Stimulated activated CD8-positive, alpha-beta memory T cell treated with anti-CD3 and anti-CD28 coated beads, Interleukin-7, amount 100 ng/mL, for 48 hours (primary cell): Measurements from ENCODE around the gene ENDOU.

Source experiments
- DNase-seq, 2 donors: peaks; one replicate each; pipeline ENCODE4 v3.0.0-alpha.2; 2020; ENCODE audit warnings: low read depth in 1 of 2; ENCODE audit errors: extremely low read depth in 1 of 2

The ENDOU gene

DNA sequence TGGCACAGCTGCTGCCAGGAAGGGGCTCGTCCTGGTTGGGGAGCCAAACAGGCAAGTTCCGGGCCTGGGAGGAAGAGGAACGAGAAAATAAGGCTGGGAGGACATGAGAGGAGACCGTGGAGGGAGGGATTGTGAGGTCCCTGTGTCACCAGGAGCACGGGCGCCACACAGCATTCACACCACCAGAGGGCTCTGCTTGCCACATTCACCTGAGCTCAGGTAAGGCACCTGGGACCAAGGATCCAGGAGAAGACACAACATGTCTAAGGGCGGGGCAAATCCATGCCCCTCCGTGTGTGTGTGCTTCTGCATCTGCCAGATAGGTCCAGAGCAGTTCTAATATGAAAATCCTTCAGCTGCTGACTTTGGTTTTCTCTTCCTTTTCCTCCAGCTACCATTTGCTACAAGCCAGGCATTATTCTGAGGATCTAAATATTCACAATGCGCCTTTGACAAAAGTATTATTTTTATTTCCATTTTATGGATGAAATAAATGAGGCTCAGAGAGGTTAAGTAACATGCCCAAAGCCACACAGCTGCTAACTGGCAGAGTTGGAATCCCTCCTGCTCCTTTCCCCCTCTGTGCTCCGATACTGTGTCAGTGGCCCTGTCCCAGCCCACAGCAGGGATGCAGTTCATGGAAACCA lies 18.8 kb upstream of the ENDOU start:
- peak in 1 of 2 donors; percentile 11 for DNase-seq

DNA sequence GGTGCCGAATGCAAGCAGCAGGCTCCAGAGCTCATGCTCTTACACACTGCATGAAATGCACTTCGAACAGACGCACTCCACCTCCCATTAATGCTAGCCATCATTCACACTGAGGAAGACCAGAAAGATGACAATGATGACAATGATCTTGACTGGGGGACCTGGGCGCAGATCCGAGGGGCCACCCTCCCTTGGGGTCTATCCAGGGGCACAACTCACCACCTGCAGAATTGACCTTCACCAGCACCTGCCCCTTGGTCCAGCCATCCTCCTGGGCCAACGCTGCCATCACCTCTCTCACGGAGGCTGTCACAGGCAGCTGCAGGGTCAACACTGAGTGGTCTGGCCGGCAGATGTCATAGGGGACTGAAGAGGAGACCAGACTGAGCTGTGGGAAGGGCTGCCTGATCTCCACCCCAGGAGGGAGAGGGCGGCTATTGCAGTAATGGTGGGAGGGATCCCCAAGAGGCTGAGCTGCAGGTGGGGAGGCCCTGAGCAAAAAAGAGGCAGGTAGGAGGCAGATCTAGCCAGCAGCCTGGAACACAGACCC lies 18.1 kb upstream of the ENDOU start:
- DNase-seq, result no peak

DNA sequence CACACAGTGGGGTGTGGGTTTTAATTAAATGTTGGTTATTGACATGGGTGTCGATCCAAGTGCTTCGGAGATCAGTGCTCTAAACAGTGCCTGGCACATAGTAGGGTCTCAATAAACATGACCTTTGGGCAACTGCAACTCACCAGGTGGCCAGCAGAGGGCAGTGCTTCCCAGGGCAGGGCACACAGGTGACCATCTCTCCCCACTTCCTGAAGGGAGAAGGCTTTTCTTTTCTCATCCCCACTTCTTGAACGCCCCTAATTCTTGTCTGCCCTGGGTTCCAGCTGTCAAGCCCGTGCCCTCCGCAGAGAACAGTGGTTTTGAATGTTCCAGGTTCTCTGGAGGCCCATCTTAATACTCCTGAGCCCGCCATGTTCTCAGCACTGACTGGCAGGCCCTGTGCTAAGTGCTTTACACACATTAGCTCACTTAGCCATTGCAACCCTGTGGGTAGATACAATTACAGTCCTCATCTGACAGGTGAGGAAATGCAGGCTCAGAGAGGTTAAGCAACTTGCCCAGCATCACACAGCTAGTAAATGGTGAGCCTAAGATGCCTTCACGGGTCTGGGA lies 17.0 kb upstream of the ENDOU start:
- DNase-seq, result peak in 1 of 2 donors; percentile 58

GRCh38 chr12:47741340-47741703 lies 16.0 kb upstream of the ENDOU start:
- peak in 1 of 2 donors; percentile 44 for DNase-seq

DNA sequence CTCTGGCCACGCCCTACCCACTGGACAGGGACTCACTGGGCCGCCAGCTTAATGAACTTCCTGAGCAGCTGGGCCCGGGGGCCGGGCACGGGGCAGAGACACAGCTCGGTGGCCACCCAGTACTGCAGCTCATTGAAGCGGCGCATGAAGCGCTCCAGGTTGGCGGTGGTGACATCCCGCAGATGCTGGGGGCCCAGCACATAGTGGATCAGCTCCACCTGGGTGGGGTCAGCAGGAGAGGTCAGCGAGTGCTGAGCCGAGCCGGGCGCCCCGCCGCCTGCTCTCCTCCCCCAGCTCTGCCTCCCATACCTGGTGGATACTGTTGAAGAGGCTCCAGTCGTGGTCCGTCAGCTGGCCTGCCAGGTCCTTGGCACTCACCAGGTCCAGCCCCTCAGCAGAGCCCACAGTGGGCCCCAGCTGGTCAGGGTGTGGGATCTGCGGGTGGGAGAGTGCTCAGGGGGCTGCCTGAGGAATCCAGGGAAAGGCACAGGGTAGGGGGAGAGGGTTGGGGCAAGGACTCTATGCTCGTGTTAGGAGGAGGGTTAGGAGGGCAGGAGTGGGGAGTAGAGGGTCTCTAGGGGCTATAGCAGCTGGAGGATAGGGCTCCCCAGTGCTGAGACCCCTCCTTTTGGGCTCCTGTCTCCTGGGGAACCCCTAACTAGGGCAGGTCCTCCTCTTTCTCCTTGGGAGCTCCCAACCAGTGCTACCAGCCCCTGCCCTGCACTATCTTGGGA lies 15.5 kb upstream of the ENDOU start:
- no peak for DNase-seq

DNA sequence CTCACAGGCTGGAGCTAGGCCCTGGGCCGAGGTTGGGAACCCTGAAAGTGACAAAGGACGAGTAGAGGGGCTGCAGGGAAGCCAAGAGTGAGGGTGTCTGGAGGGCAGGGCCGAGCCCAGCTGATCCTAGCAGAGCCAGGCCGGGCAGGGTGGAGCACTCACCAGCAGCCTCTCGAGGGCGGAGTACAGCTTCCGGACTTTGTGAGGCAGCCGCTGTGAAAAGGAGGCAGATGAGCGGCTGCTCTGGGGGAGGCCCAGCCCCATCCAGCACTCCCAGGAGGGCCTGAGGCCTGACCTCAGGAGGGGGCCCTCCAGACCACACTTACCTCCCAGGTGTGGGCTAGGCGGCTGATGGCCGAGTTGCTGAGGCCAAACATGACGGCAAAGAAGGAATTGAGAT lies 14.7 kb upstream of the ENDOU start:
- DNase-seq, result no peak

DNA sequence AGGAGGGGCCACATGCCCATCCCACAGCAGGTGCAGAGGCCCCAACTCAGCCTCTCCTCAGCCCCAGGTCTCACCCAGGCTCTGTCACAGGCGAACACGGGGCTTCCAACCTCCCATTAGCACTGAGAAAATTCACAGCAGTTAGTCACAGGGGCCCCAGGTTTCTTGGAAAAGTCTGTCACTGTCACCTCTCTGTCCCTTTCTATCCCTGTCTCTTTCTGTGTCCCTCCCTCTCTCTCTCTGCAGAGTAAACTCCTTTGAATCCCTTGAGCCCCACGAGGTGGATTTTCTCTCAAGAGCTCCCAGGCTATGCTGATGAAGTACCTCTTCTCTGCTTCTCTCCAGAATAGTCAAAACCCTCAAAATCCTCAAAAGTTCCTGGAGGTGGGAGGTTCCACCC lies 14.0 kb upstream of the ENDOU start:
- DNase-seq, result no peak

DNA sequence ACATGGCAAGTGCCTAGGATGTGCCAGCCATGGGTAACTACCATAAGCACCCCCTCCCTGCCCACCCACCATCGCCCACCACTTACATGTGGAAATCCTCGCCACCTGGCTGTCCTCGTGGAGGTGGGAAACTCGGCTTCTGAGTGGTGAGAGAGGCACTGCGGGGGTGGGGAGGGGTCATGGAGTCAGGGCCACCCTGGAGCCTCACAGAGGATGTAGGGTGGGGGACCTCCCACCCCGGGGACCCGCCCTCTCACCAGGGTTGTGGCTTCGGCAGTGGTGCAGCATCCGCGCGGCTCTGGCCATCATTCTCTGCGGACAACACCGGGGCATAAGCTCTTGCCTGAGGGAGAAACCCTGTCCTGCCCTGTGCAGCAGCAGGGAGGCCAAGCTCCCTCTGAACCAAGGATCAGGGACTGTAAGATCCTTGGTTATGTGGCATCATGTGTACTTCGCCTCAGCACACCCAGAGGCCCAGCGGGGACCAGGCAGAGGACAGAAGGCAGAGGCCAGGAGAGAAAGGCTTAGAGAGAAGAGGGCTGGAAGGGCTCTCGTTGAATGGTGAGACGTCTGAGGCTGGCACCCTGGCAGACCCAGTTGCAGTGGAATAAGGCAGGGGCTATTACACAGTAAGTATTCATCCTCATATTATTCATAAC lies 12.8 kb upstream of the ENDOU start:
- DNase-seq, result no peak

DNA sequence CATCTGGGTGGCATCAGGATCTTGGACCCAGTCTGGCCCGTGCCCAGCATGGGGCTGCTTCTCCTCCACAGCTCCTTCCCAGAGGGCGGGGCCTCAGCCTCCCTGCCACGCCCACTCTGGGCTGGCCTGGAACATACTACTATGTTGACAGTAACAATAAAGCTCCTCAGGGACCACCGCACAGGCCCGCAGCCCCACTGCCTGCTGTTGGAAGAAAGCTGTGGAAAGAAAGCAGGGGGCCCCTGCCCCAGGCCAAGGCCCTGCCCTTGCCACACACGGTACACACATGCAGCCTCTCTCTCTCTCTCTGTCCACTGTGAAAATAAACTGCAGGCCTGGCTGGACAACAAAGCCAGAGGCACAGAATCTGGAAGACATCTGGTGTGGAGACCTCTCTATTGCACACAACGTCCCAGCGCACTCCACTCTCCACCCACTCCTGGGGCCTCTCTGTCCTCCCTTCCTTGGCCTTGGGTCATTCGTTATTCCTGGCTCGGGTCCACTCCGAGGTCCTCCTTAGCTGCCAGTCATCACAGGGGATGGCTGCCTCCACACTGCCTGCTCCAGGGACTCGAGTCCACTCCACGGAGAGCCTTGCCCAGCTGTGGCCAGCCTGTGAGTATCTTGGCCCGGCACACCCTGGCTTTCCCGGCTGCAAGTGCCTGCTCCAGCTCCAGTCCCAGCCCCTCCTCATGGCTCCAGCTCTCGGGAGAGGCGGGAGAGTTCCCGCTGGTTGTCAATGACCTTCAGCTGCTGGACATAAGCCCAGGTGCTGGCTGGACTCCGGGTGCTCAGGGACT lies 11.8 kb upstream of the ENDOU start:
- DNase-seq, result no peak

GRCh38 chr12:47736216-47736615 lies 10.9 kb upstream of the ENDOU start:
- DNase-seq, result no peak

DNA sequence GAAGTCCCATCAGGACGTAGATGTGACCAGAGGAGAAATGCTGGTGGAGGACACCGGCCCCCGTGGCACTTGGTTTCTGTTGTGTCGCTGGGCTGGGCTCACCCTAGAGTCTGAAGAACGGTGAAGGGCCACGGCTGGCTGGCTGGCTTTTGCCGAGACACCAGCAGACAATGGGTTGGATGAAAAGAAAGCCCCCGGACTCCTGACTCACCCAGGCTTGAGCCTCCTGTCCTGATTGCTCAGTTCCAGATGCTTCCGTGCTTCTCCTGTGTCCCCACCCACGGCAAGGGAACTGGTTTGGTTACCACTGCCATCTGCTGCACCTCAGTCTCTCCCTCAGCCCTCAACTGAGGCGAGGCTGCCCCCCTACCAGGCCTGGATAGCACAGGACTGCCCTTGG lies 10.4 kb upstream of the ENDOU start:
- no peak for DNase-seq

- DNase-seq, result no peak
These were observed 9.6 kb upstream of the ENDOU start for GRCh38 chr12:47734725-47735480.

DNA sequence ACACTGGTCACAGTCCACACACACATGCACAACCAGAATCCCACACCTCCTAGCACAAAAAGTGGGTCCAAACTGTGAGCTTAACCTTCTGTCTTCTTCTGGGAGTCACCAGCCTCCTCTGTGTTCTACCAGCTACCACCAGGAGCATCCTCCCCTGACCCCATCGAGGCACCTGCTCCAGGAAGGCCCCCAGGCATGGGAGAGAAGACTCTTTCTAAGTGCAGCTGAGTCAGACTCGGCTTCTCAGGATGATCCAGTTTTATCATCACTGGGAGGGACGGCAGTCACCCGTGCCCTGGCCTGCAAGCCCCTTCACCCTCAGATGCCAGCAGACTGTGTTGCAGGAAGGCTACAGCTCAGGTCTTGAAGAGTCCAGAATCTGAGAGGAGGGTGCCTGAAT lies 7.9 kb upstream of the ENDOU start:
- DNase-seq, result no peak

GRCh38 chr12:47732504-47732903 lies 7.2 kb upstream of the ENDOU start:
- DNase-seq, result no peak

DNA sequence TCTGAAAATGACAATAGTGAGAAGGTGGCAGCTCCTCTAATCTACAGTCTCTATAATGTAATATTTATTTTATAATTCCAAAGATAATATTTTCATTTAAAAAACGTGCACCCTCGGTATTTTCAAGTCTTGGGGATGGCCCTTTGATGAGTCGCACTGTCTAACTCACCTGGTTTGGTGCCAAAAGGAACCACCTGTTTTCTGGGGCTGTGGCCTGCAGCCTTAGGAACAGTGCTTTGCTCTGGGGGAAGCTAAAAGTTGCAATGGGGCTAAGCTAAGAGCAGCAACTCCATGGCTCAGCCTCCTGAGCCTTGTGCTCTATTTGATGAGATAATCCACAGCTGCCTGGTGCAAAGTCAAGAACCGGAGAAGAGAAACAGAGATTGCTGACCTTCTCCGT lies 6.4 kb upstream of the ENDOU start:
- no peak for DNase-seq

- DNase-seq, result no peak
These were observed 5.1 kb upstream of the ENDOU start for GRCh38 chr12:47730341-47730744.

DNA sequence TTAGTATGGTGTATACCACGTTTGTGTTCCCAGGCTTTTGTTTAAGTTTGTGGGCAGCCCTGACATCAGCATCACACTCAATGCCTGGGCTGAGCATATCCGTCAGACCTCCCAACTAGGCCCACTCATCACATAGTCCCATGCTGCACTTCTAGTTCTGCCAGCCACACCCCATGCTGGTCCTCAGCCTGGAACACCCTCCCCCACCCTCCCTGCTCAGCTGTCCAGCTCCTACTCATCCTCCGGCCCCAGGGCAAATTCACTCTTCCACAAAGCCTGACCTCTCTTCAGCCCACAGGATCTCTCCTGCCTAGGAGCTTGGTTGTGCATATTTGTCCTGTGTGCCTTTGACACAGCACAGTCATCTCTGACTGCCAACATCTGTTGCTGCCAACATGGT lies 3.9 kb upstream of the ENDOU start:
- DNase-seq, result no peak

GRCh38 chr12:47725893-47726292 lies 603 bp upstream of the ENDOU start:
- no peak for DNase-seq

GRCh38 chr12:47722941-47723631 lies 2.2 kb downstream of the ENDOU start:
- DNase-seq, result no peak
